Subcutaneous adipose tissue (tissue), 4 donors: Measurements from ENCODE around the gene ERICH3. TPM values are rescaled to one million over a fixed set of nuclear protein-coding genes. Genes with fewer than 3 reads are reported as not detected.

Experiments used
- CTCF ChIP-seq: fragments of 450-650 bp; IDR thresholded peaks from one replicate; pipeline ENCODE4 v1.5.1; 2016; ENCODE audit warnings: low read depth, mild to moderate bottlenecking, control low read depth, antibody characterized with exemption, moderate library complexity
- total RNA-seq, 4 donors: library from RNA; depleted of rRNA; stranded (reverse); fragments of >200 nt; gene quantifications; one replicate each; pipeline ENCODE4 v1.1.0, GENCODE V29; 2016

The ERICH3 gene
- total RNA-seq, 4 donors from 2014 or later = not detected

- TF ChIP-seq CTCF = no peak
Observed at GRCh38 chr1:74591949-74592348, 81.6 kb downstream of the ERICH3 start.

DNA sequence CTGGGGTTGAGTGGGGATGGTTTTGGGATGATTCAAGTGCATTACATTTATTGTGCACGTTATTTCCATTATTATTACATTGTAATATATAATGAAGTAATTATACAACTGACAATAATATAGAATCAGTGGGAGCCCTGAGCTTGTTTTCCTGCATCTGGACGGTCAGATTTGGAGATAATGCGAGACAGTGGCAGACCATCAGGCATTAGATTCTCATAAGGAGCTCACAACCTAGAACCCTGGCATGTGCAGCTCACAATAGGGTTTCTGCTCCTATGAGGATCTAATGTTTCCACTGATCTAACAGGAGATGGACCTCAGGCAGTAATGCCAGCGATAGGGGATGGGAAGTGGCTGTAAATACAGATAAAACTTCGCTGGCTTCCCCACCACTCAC lies 83.3 kb downstream of the ERICH3 start:
- no peak for TF ChIP-seq CTCF

GRCh38 chr1:74587888-74588287 lies 85.7 kb downstream of the ERICH3 start:
- TF ChIP-seq CTCF = no peak

DNA sequence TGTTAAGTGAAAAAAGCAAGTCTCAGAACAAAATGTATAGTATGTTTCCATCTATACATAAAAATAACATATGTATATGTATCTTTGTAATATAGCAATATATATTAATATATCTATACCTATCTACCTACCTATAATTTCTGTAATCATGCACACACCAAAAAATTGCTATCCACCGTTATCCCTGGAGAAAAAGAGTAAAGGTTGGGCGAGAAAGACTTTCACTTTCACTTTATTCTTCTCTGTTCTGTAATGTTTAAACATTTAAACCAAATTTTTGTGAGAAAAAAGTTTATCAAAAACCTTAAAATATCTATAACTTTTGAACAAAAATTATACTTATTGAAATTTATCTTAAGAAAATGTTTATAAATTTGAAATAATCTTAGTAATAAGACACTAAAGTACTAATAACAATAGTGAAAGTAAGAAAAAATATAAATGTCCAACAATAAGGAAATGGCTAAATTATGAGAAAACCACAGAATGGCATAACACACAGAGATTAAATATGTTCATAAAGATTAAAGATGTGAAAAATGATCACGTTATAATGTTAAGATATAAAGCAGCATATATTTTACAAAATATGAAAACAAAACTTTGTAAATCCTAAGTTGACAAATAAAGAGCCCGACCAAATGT lies 87.2 kb downstream of the ERICH3 start:
- no peak for TF ChIP-seq CTCF

DNA sequence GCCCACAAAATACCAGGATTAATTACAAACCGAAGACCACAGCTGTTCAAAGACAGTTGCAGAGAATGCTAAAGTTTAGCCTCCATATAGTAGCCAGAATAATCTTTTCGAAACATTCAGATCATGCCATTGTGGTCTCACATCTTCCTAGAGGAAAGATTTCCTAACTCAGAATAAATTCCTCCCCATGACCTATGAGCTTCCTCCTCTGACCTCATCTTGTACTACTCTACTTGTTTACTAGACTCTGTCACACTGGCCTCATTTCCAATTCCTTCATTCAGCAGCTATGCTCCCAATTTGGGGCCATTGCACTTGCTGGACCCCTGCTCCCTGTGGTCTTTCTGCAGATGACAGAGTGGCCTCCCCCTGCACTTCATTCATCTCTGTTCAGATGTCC lies 89.4 kb downstream of the ERICH3 start:
- no peak for TF ChIP-seq CTCF

- TF ChIP-seq CTCF = no peak
Observed at GRCh38 chr1:74583397-74583796, 90.2 kb downstream of the ERICH3 start.

GRCh38 chr1:74579425-74579824 lies 94.2 kb downstream of the ERICH3 start:
- no peak for TF ChIP-seq CTCF
